SK-N-SH (cell line): ENCODE results near the gene CES1. TPM values are rescaled to one million over a fixed set of nuclear protein-coding genes. Genes with fewer than 3 reads are reported as not detected.

Experiments used
- CTCF ChIA-PET: fragments of 300-600, 350-600 bp; formaldehyde crosslinking; extraction: SDS; loops from one replicate; lab custom pipeline; 2021; lab: Yijun Ruan, JAX
- POLR2A ChIA-PET: fragments of 350-600 bp; sonication (Branson Sonifier 250); formaldehyde crosslinking; extraction: SDS; loops from one replicate; lab custom pipeline; 2020; ENCODE audit warnings: antibody characterized with exemption, inconsistent platforms; lab: Yijun Ruan, JAX
- DNase-seq: peaks from one replicate; pipeline ENCODE4 v3.0.0; 2012
- H2AFZ ChIP-seq: fragments of 200-600 bp; sonication (generic); 2 replicates; pipeline ENCODE4 v1.8.1; 2016; ENCODE audit warnings: antibody characterized with exemption, mild to moderate bottlenecking, low read depth
- H3F3A ChIP-seq: fragments of 200-600 bp; sonication (generic); replicated peaks from 2 replicates; pipeline ENCODE3; 2016; ENCODE audit warnings: antibody characterized with exemption, mild to moderate bottlenecking; ENCODE audit not compliant: insufficient read depth
- H3K27ac ChIP-seq, 2 experiments: fragments of 200-500 bp in 1 of 2; fragments of 200-600 bp in 1 of 2; sonication (Bioruptor generic) in 1 of 2; sonication (generic), shearing (Covaris generic) in 1 of 2; 2 replicates each; pipeline versions ENCODE4 v1.5.1 to v1.6.1; 2014 to 2016; ENCODE audit warnings: low read depth in 2 of 2, inconsistent platforms in 1 of 2, low read length in 1 of 2, mild to moderate bottlenecking in 1 of 2, mixed read lengths in 1 of 2
- H3K27me3 ChIP-seq: fragments of 200-600 bp; sonication (generic), shearing (Covaris generic); 2 replicates; pipeline ENCODE4 v1.6.1; 2016; ENCODE audit warnings: mixed run types; ENCODE audit not compliant: insufficient read depth
- H3K36me3 ChIP-seq, 2 experiments: fragments of 200-500 bp in 1 of 2; fragments of 200-600 bp in 1 of 2; sonication (Bioruptor generic) in 1 of 2; sonication (generic) in 1 of 2; replicated peaks in 1 of 2; 2 replicates each; pipeline versions ENCODE3 to v1.5.1; 2014 to 2016; ENCODE audit warnings: low read length in 1 of 2, mild to moderate bottlenecking in 1 of 2; ENCODE audit not compliant: insufficient read depth in 2 of 2, control insufficient read depth in 1 of 2
- H3K4me1 ChIP-seq, 2 experiments: fragments of 200-500 bp in 1 of 2; fragments of 200-600 bp in 1 of 2; sonication (Bioruptor generic) in 1 of 2; sonication (generic), shearing (Covaris generic) in 1 of 2; 2 replicates each; pipeline versions ENCODE4 v1.5.1 to v1.6.1; 2014 to 2016; ENCODE audit warnings: low read depth in 1 of 2, low read length in 1 of 2, mixed run types in 1 of 2; ENCODE audit not compliant: insufficient read depth in 2 of 2, control insufficient read depth in 1 of 2
- H3K4me2 ChIP-seq: fragments of 200-600 bp; sonication (generic), shearing (Covaris generic); 2 replicates; pipeline ENCODE4 v1.6.1; 2017; ENCODE audit warnings: mixed run types
- H3K4me3 ChIP-seq, 2 experiments: fragments of 200-500 bp in 1 of 2; fragments of 200-600 bp in 1 of 2; sonication (Bioruptor generic) in 1 of 2; sonication (generic), shearing (Covaris generic) in 1 of 2; 2 replicates each; pipeline versions ENCODE4 v1.5.1 to v1.8.1; 2014 to 2016; ENCODE audit warnings: low read depth in 2 of 2, inconsistent platforms in 1 of 2, low read length in 1 of 2, mild to moderate bottlenecking in 1 of 2, mixed read lengths in 1 of 2, moderate library complexity in 1 of 2
- H3K79me2 ChIP-seq: fragments of 200-600 bp; sonication (generic); 2 replicates; pipeline ENCODE4 v1.8.1; 2017; ENCODE audit warnings: mild to moderate bottlenecking; ENCODE audit not compliant: insufficient read depth
- H3K9ac ChIP-seq: fragments of 200-600 bp; sonication (generic); 2 replicates; pipeline ENCODE4 v1.6.1; 2017; ENCODE audit warnings: mixed run types
- H3K9me2 ChIP-seq: fragments of 200-600 bp; sonication (generic); 2 replicates; pipeline ENCODE4 v1.6.1; 2017; ENCODE audit warnings: mixed run types
- H3K9me3 ChIP-seq: fragments of 200-600 bp; sonication (generic); 2 replicates; pipeline ENCODE4 v1.6.1; 2017; ENCODE audit warnings: mixed run types, mild to moderate bottlenecking, moderate library complexity
- H4K20me1 ChIP-seq: fragments of 200-600 bp; sonication (generic); 2 replicates; pipeline ENCODE4 v1.6.1; 2017; ENCODE audit warnings: mild to moderate bottlenecking, mixed run types; ENCODE audit not compliant: insufficient read depth
- CHD2 ChIP-seq: fragments of 150-350 bp; IDR thresholded peaks from 2 replicates; pipeline ENCODE4 v1.6.1; 2018; ENCODE audit warnings: low read length; ENCODE audit not compliant: partially characterized antibody
- EP300 ChIP-seq, 2 experiments: IDR thresholded peaks; 2 replicates each; pipeline versions ENCODE4 v1.4.0 to v1.6.1; 2012; ENCODE audit warnings: borderline replicate concordance in 1 of 2, low read depth in 1 of 2, low read length in 1 of 2
- EZH2phosphoT487 ChIP-seq: fragments of 200-600 bp; sonication (generic); IDR thresholded peaks from 2 replicates; pipeline ENCODE4 v1.6.1; 2017; ENCODE audit warnings: low read depth, mixed run types, mild to moderate bottlenecking, antibody characterized with exemption, moderate library complexity, borderline replicate concordance
- FOSL2 ChIP-seq: IDR thresholded peaks from 2 replicates; pipeline ENCODE4 v1.4.0; 2012; ENCODE audit warnings: low read depth, mild to moderate bottlenecking, moderate library complexity, borderline replicate concordance
- FOXM1 ChIP-seq: IDR thresholded peaks from 2 replicates; pipeline ENCODE4 v1.4.0; 2012; ENCODE audit warnings: low read depth, mild to moderate bottlenecking
- GABPA ChIP-seq: IDR thresholded peaks from 2 replicates; pipeline ENCODE4 v1.4.0; 2012; ENCODE audit warnings: low read depth, mild to moderate bottlenecking
- GATA2 ChIP-seq: sonication (generic); formaldehyde crosslinking; IDR thresholded peaks from 2 replicates; pipeline ENCODE4 v1.5.0; 2020; ENCODE audit warnings: mild to moderate bottlenecking, missing genetic modification reagents
- MEF2A ChIP-seq: IDR thresholded peaks from 2 replicates; pipeline ENCODE4 v1.4.0; 2012; ENCODE audit warnings: low read depth, borderline replicate concordance
- NFIC ChIP-seq: IDR thresholded peaks from 2 replicates; pipeline ENCODE4 v1.4.0; 2012; ENCODE audit warnings: borderline replicate concordance
- POLR2AphosphoS5 ChIP-seq: IDR thresholded peaks from 2 replicates; pipeline ENCODE4 v1.6.1; 2012; ENCODE audit warnings: low read depth, low read length
- RAD21 ChIP-seq: IDR thresholded peaks from 2 replicates; pipeline ENCODE4 v1.6.1; 2012; ENCODE audit warnings: mild to moderate bottlenecking, low read length
- RCOR1 ChIP-seq: fragments of 150-350 bp; IDR thresholded peaks from 2 replicates; pipeline ENCODE4 v1.6.1; 2017; ENCODE audit warnings: antibody characterized with exemption, low read length
- RFX5 ChIP-seq: IDR thresholded peaks from 2 replicates; pipeline ENCODE4 v1.6.1; 2012; ENCODE audit warnings: mild to moderate bottlenecking, improper control_type of control experiment, low read length
- SMC3 ChIP-seq: IDR thresholded peaks from 2 replicates; pipeline ENCODE4 v1.6.1; 2012; ENCODE audit warnings: low read depth, low read length, improper control_type of control experiment
- TAF1 ChIP-seq: IDR thresholded peaks from 2 replicates; pipeline ENCODE4 v1.6.1; 2012; ENCODE audit warnings: low read depth, mild to moderate bottlenecking, low read length, moderate library complexity, borderline replicate concordance
- TEAD4 ChIP-seq: IDR thresholded peaks from 2 replicates; pipeline ENCODE4 v1.4.0; 2012; ENCODE audit warnings: mild to moderate bottlenecking, borderline replicate concordance; ENCODE audit not compliant: insufficient read depth
- YY1 ChIP-seq: IDR thresholded peaks from 2 replicates; pipeline ENCODE4 v1.4.0; 2012; ENCODE audit warnings: low read depth, mild to moderate bottlenecking
- WGBS: methylation state at CpG from one replicate; pipeline ENCODE4 v1.1.6; 2017; ENCODE audit warnings: low lambda C conversion rate; 5-methylcytosine and 5-hydroxymethylcytosine counted together
- polyA plus RNA-seq, 3 experiments: library from polyadenylated mRNA; depleted of rRNA; stranded (reverse); fragments of >200 nt; gene quantifications; 2 replicates each; pipeline ENCODE4 v1.2.3, GENCODE V29; 2012
- TF ChIP-seq, protein P1 (sequence below): fragments of 150-350 bp; IDR thresholded peaks from 2 replicates; pipeline ENCODE4 v1.6.1; 2017; ENCODE audit warnings: antibody characterized with exemption, low read length, low read depth, borderline replicate concordance
- TF ChIP-seq, protein P2 (sequence below): IDR thresholded peaks from 2 replicates; pipeline ENCODE4 v1.4.0; 2012; ENCODE audit warnings: low read depth, borderline replicate concordance
- TF ChIP-seq, protein P3 (sequence below): IDR thresholded peaks from 2 replicates; pipeline ENCODE4; 2012

CES1 gene
- polyA plus RNA-seq, 1 of the 3 experiments (the other 2 are of a cell fraction): not detected

DNA sequence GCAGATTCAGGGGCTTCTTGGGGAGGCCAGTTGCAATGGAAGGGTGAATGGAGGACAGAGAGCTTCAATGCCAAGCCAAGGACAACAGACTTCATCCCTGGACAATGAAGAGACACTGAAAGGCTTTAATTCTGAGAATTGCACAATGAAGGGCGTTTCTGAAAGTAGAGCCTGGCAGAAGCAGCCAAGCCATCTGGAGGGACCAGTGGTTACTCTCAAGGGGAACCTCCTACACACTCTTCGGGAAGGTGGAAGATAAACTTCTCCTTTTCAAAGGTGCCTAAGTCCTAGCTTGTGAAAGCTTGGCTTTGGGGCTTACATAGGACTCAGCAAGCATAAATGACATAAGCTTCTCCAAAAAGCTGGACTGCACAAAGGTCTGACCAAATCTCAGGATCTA lies 6.2 kb upstream of the CES1 start:
- POLR2A ChIA-PET: no interaction called here
- Histone ChIP-seq H3K79me2 (no peaks in the 10 kb centered on the region), H3K9me3 (no peaks in the 10 kb centered on the region), H3K9me2 (no peaks in the 10 kb centered on the region), H3K9ac (no peak overlapping the region), H4K20me1 (no peaks in the 10 kb centered on the region), H3F3A (no peaks in the 10 kb centered on the region), H3K4me1 (peaks cover 0 to 8% of the 10 kb centered on the region in 2 experiments; a peak in 1 of 4 replicates)
- WGBS: 19% methylated on average over 2 of the region's 2 CpGs
- DNase-seq: no peak
- CTCF ChIA-PET: interaction anchor here (4.9 to 8.6 kb wide), 2 partner anchors 125 to 372 kb away, joined by 68 to 124 read pairs; no protein-coding TSS in a partner anchor
- TF ChIP-seq GABPA (no peak), CHD2 (no peak), RAD21 (no peak), GATA2 (CRISPR knock-in tag) (no peak), YY1 (no peak), NFIC (no peak), POLR2AphosphoS5 (no peak), SMC3 (no peak), TEAD4 (no peak), RFX5 (no peak), RCOR1 (no peak), MEF2A (no peak), FOSL2 (no peak), EP300 (IDR thresholded peaks at IDR 0.05; ENCODE audit: borderline replicate concordance in 1 of 2, low read depth in 1 of 2, low read length in 1 of 2) (no peak), FOXM1 (no peak), TAF1 (no peak), EZH2phosphoT487 (no peak)
- TF ChIP-seq, protein P1, sequence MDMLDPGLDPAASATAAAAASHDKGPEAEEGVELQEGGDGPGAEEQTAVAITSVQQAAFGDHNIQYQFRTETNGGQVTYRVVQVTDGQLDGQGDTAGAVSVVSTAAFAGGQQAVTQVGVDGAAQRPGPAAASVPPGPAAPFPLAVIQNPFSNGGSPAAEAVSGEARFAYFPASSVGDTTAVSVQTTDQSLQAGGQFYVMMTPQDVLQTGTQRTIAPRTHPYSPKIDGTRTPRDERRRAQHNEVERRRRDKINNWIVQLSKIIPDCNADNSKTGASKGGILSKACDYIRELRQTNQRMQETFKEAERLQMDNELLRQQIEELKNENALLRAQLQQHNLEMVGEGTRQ: no peak
- TF ChIP-seq, protein P2, sequence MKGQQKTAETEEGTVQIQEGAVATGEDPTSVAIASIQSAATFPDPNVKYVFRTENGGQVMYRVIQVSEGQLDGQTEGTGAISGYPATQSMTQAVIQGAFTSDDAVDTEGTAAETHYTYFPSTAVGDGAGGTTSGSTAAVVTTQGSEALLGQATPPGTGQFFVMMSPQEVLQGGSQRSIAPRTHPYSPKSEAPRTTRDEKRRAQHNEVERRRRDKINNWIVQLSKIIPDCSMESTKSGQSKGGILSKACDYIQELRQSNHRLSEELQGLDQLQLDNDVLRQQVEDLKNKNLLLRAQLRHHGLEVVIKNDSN: no peak
- TF ChIP-seq, protein P3, sequence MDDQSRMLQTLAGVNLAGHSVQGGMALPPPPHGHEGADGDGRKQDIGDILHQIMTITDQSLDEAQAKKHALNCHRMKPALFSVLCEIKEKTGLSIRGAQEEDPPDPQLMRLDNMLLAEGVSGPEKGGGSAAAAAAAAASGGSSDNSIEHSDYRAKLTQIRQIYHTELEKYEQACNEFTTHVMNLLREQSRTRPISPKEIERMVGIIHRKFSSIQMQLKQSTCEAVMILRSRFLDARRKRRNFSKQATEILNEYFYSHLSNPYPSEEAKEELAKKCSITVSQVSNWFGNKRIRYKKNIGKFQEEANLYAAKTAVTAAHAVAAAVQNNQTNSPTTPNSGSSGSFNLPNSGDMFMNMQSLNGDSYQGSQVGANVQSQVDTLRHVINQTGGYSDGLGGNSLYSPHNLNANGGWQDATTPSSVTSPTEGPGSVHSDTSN: no peak
- TF ChIP-seq, all 33 proteins: peak for 0
- H3K27ac ChIP-seq: no peak overlapping the region
- H3K27me3 ChIP-seq: no peaks in the 10 kb centered on the region
- H2AFZ ChIP-seq: no peak overlapping the region
- no peaks in the 10 kb centered on the region for H3K36me3 ChIP-seq
- no peak overlapping the region for H3K4me3 ChIP-seq
- no peak overlapping the region for H3K4me2 ChIP-seq
